IPS DF 19.7 (cell line): Measurements from ENCODE around the gene GTF3C1.

Experiments
- DNase-seq: peaks from one replicate; pipeline ENCODE4 v3.0.0-alpha.2; 2013; ENCODE audit warnings: low read depth, low spot score

Gene GTF3C1

DNA sequence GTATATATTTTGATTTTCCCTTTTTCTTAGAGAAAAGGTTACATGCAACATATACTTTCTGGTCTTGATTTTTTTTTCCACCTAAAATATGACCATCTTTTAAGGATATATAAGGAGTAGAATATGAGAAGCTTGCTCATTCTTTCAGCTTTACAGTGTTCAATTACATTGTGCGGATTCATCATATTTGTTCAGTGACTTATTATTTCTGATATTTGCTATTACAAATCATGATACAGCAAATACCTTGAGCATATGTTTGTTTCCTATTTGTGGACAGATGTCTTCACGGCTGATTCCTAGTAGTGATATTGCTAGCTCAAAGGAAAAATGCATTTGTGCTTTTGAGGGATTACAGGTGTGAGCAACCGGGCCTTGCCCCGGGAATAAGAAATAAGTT lies 18.4 kb upstream of the GTF3C1 start:
- DNase-seq = no peak

DNA sequence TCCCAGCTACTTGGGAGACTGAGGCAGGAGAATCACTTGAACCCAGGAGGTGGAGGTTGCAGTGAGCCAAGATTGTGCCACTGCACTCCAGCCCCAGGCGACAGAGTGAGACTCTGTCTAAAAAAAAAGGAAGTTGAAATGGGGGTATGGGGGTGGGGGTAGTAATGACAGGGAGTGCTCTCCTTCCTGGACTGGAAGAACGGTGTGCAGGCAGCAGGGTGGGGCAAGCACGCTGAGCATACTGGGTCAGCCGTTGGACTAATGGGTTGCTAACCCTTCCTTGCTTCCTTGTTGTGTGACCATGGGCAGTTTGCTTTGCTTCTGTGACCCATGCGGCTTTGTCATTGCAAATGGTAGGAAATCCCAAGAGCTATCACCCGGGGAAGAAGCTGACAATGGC lies 16.7 kb upstream of the GTF3C1 start:
- no peak for DNase-seq

DNA sequence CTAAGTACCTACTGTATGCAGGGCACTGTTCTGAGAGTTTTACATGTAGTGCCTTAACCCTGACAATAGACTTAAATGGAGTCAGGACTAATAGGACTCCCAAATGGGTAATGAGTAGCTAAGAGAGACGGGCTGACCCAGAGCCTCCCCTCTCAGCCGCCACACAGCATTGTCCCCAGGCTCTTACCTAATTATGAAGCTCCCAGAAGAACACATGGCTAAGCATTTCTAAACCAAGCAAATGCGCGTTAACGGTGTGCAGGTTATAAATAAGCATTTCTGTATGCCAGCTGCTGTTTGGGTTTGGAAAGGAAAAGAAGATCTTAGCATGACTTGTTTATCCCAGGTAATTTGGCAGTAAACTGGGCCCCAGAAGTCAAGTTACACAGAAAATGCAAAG lies 14.5 kb upstream of the GTF3C1 start:
- DNase-seq = no peak

GRCh38 chr16:27561216-27561615 lies 11.5 kb upstream of the GTF3C1 start:
- DNase-seq = no peak

GRCh38 chr16:27558932-27559331 lies 9.2 kb upstream of the GTF3C1 start:
- DNase-seq = no peak

DNA sequence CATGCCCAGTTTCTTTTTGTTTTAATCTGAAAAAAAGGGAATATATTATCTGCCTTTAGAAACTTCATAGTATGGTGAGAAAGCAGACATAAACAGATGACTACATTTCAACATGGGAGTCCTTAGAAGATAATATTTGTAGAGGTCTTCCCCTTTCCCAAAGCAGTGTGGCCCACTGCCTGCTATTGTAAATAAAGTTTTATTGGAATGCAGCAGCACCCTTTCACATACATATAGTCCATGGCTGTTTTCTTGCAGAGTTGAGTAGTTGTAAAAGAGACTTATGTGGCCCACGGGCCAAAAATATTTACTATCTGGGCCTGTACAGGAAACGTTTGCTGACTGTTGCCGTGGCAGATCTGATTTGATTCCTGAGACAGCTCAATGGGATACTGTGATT lies 8.7 kb upstream of the GTF3C1 start:
- no peak for DNase-seq

- DNase-seq = no peak
Observed at GRCh38 chr16:27556471-27556870, 6.8 kb upstream of the GTF3C1 start.

DNA sequence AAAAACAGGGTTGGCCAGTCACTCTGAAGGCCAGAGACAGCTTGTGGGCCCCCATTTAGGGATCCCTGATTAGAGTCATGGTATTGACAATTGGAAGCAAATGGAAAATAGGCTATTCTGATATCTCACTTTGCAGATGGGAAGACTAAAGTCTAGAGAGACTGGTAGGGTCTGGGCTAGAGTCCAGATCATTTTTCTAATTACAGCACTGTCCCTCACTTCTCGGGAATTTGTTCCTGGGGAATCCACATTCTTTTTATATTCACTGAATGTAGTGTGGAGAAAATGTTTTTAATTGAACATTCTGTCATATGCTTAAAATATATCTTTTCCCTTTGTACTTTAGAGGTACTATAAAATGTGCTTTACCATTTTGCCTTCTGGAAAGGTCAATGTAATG lies 1.3 kb upstream of the GTF3C1 start:
- no peak for DNase-seq

DNA sequence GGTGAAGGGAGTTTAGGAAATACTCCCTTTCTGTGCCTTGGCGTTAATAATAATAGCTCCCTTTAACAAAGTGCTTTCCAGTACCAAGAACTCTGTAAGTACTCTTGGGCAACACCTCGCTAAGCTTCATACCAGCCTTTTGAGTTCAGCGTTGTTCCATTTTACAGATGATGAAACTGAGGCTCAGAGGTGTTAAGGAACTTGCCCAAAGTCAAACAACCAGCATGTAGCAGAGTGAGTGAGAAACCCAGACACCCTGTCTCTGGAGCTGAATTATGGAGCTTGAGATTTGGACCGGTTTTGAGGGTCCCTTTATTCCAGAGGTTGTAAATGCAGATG lies 838 bp upstream of the GTF3C1 start:
- DNase-seq = no peak

DNA sequence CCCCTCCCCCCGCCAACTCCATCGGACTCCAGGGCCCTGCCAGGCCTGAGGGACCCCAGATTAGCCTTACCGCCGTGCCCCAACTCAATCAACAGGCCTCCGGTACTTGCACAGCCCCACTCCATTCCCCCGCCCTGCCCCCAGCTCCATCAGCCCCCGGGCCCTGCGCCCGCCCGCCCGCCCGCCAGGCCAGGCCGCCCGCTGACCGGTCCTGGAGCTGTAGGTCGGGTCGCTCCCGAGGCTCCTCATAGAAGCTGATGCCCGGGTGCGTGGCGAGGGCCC lies 308 bp downstream of the GTF3C1 start:
- DNase-seq = no peak

DNA sequence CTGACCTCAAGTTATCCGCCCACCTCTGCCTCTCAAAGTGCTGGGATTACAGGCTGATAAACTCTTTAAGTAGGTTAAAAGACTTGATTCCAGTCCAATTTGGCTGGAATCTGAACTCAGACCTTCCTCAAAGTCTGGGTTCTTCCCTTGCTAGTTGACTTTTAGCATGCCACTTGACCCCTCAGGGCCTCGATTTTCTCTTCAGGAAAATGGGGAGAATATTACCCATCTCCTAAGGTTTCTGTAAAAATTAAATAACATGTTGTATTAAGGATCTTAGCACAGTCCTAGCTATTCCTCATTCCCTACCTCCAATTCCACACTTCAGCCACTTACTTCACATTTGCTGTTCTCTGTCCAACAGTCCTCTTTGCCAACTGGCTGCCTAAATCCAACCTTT lies 1.9 kb downstream of the GTF3C1 start:
- DNase-seq = no peak

DNA sequence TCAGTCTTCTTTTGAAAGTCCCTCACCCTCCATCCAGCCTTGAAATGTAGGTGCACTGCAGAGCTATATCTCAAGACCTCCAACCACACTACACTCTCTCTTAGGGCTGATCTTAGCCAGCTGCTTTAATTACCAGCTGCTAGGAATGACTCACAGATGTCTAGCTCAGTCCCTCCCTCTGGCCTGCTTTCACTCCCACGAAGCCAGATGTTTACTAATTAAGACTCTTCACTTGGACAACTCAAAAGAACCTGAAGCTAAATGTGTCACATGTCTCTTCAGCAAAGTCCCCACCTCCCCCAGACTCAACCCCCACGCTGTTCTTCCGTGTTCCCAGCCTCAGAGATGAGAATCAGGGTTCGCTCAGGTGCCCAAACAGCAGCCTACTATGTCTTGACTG lies 2.6 kb downstream of the GTF3C1 start:
- no peak for DNase-seq

- DNase-seq = no peak
Observed at GRCh38 chr16:27544671-27545070, 5.0 kb downstream of the GTF3C1 start.

DNA sequence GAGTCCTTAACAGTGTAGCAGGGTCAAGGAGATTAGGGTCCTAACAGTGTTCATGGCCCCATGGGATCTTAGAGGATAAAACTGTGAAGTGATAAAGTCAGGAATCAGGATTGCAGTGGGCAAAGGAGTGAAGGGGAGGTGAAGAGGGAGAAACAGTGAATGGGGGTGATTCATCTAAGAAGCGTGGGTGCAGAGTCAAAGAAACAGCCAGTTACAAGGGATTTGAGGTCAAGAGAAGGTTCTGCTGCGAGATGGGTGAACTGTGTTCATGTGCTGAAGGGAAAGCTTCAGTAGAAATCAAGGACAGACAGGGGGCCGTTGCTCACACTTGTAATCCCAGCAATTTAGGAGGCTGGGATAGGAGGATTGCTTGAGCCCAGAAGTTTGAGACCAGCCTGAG lies 5.9 kb downstream of the GTF3C1 start:
- no peak for DNase-seq

GRCh38 chr16:27539636-27540035 lies 10.1 kb downstream of the GTF3C1 start:
- no peak for DNase-seq

DNA sequence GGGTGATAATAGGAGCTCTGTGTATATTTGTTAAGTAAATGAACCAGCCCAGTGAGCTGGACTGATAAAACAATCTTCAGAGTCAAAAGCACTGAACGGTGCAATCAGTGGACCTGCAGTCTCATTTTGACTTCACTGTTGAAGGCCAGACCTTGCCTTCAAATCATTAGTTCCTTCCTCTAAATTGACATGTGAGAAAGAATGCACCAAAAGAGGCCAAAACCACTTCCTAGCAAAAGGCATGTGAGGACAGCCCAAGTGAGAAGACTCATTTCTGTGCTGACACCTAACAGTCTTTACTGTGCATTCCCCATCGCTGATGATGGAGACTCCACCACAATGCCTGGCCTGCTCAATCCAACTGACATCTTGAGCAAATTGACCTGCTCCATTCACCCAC lies 10.6 kb downstream of the GTF3C1 start:
- DNase-seq = no peak

GRCh38 chr16:27538528-27538927 lies 11.2 kb downstream of the GTF3C1 start:
- no peak for DNase-seq

DNA sequence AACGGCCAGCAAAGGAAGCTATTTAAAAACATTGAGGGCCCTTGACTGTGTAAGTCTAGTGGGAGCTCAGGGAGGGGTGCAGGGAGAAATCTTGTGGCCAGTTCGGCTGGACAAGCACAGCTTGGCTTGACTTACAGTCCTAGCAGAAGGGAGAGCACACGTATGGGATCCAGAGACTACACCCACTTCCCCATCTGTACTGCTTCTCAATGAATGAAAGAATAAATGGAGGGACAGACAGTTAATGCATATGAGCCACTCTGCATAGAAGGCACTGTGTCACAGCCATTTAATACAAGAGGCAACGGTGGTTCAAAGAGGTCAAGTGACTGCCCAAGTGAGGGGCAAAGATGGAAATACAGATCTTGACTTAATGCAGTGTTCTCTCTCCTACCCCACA lies 15.5 kb downstream of the GTF3C1 start:
- no peak for DNase-seq

DNA sequence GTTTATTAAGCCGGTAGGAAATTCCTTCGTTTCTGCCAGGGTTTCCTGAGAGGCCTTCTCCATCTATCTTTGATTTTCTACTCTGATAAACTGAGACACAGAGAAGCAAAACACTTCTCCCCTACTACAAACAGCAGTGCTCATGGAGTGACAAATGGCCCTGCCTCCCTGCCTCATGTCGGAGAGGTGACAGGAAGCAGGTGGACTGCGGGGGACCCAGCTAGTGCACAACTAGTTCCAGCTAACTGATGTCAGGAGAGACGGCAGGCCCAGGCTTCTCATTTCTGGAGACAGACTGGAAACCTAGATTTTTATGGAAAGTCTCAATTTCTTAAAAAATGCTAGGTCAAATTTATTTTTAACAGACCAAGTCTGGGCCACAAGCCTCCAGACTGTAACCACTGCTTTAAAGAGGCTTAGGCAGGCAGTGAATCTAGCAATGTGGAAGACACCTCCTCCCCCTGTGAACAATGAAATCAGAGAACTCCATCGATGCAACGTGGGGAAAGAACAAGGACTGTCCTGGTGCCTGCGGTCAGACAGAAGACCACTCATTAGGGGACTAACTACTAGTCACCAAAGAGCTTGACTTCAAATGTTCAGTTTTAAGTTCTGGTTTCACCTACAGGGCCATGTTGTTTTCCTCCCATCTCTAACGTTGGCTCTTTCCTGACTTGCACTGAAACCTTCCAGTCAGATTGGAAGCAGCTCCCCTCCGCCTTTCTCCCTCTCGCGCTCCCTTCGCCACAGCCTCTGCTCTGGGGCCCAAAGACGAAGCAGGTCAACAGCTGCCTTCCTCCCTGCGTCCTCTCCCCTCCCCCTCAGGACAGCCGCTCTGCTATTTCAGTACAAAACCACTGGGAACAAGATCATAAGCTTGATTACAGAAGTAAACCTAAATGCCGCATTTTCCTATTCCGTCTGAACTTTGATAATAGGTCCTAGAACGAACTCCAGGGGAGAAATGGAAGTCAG lies 17.6 kb downstream of the GTF3C1 start:
- no peak for DNase-seq

GRCh38 chr16:27531186-27531585 lies 18.5 kb downstream of the GTF3C1 start:
- no peak for DNase-seq

GRCh38 chr16:27529962-27530361 lies 19.8 kb downstream of the GTF3C1 start:
- no peak for DNase-seq

GRCh38 chr16:27528294-27528693 lies 21.4 kb downstream of the GTF3C1 start:
- no peak for DNase-seq

DNA sequence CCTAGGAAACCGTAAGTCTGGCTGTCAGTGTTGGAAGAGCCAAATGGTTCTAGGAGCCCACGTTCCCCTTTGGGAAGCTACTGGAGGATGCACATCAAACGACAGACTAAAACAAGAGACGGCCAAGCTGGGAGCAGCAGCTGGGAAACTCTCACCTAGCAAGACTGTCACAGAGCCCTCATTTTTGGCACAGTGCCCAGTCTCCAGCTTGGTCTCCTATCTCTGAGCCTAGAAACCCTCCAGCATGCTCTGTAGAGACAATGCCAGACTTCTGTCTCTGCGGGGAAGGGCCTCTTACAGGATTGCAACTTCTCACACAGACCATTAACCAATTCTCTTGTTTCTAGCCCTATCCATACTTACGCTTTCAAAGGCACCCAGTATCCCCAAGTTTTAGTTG lies 23.5 kb downstream of the GTF3C1 start:
- DNase-seq = no peak

DNA sequence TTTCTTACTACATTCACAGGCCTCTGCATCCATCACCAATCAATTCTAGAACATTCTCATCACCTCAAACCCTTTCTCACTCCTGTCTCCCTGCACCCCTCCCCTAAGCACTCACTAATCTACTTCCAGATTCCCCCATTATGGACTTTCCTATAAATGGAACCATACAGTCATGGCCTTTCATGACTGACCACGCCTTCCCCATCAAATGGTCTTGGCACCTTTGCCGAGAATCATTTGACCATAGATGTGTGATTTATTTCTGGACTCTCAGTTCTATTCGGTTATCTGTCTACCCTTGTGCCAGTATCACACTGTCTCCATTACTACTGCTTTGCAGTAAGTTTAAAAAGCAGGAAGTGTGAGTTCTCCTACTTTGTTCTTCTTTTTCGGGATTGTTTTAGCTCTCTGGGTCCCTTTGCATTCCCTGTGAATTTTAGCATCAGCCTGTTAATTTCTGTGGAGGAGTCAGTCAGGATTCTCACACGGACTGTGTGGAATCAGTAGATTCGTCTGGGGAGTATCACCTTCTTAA lies 27.5 kb downstream of the GTF3C1 start:
- no peak for DNase-seq
